GM23338 (cell line): ENCODE results near the gene USP6NL. TPM values are rescaled to one million over a fixed set of nuclear protein-coding genes. Genes with fewer than 3 reads are reported as not detected.

Source experiments
- ATAC-seq: fragments of 200-7000 bp; cut with Tn5 transposase; 3 replicates; pipeline ENCODE4 v1.9.1; 2020
- DNase-seq: peaks from one replicate; pipeline ENCODE4 v3.0.0-alpha.2; 2015; ENCODE audit warnings: low spot score
- H2AFZ ChIP-seq: fragments of 200-600 bp; sonication (generic); 2 replicates; pipeline ENCODE4 v1.8.0; 2016; ENCODE audit warnings: antibody characterized with exemption, mild to moderate bottlenecking, moderate library complexity
- H3F3A ChIP-seq: fragments of 200-600 bp; sonication (generic); replicated peaks from 2 replicates; pipeline ENCODE4 v1.8.0; 2017; ENCODE audit warnings: antibody characterized with exemption, mixed run types, low read depth
- H3K27ac ChIP-seq: fragments of 200-600 bp; sonication (generic); 2 replicates; pipeline ENCODE4 v1.6.1; 2016; ENCODE audit warnings: low read depth
- H3K27me3 ChIP-seq: fragments of 200-600 bp; sonication (generic); 2 replicates; pipeline ENCODE4 v1.8.0; 2016; ENCODE audit warnings: mild to moderate bottlenecking, mixed run types, moderate library complexity; ENCODE audit not compliant: insufficient read depth
- H3K36me3 ChIP-seq: fragments of 200-600 bp; sonication (generic); 2 replicates; pipeline ENCODE4 v1.8.0; 2016; ENCODE audit warnings: mild to moderate bottlenecking; ENCODE audit not compliant: insufficient read depth
- H3K4me1 ChIP-seq: fragments of 200-600 bp; sonication (generic); 2 replicates; pipeline ENCODE4 v1.8.0; 2016; ENCODE audit warnings: mild to moderate bottlenecking, moderate library complexity; ENCODE audit not compliant: insufficient read depth
- H3K4me2 ChIP-seq: fragments of 200-600 bp; sonication (generic); 2 replicates; pipeline ENCODE4 v1.7.1; 2017; ENCODE audit warnings: mixed run types
- H3K4me3 ChIP-seq: fragments of 200-600 bp; sonication (generic); 2 replicates; pipeline ENCODE4 v1.6.1; 2016; ENCODE audit warnings: mixed run types
- H3K79me2 ChIP-seq: fragments of 200-600 bp; sonication (generic); replicated peaks from 2 replicates; pipeline ENCODE4 v1.8.0; 2017; ENCODE audit warnings: mild to moderate bottlenecking; ENCODE audit not compliant: insufficient read depth
- H3K9me2 ChIP-seq: fragments of 200-600 bp; sonication (generic); 2 replicates; pipeline ENCODE4 v1.8.0; 2017; ENCODE audit not compliant: insufficient read depth
- H4K20me1 ChIP-seq: fragments of 200-600 bp; sonication (generic); replicated peaks from 2 replicates; pipeline ENCODE4 v1.8.0; 2017; ENCODE audit warnings: mild to moderate bottlenecking; ENCODE audit not compliant: insufficient read depth
- H3K27ac Mint-ChIP-seq: 2 replicates; pipeline ENCODE4 v1.8.0; 2020; ENCODE audit warnings: inconsistent platforms, mild to moderate bottlenecking, moderate library complexity, mixed read lengths
- H3K27me3 Mint-ChIP-seq: 3 replicates; pipeline ENCODE4 v1.8.0; 2022; ENCODE audit warnings: low read depth, mild to moderate bottlenecking, moderate library complexity, mixed read lengths, inconsistent platforms; ENCODE audit not compliant: insufficient read depth, poor library complexity
- H3K36me3 Mint-ChIP-seq: 3 replicates; pipeline ENCODE4 v1.8.0; 2021; ENCODE audit warnings: low read depth, mild to moderate bottlenecking, inconsistent platforms, moderate library complexity, mixed read lengths
- H3K4me1 Mint-ChIP-seq: 3 replicates; pipeline ENCODE4 v1.8.0; 2020; ENCODE audit warnings: mild to moderate bottlenecking, inconsistent platforms, mixed read lengths
- H3K4me3 Mint-ChIP-seq: 3 replicates; pipeline ENCODE4 v1.8.0; 2021; ENCODE audit warnings: moderate library complexity, mild to moderate bottlenecking, inconsistent platforms, mixed read lengths
- H3K9me3 Mint-ChIP-seq: 3 replicates; pipeline ENCODE4 v1.8.0; 2020; ENCODE audit warnings: moderate library complexity, mild to moderate bottlenecking, inconsistent platforms, mixed read lengths
- POLR2AphosphoS5 ChIP-seq: IDR thresholded peaks from 2 replicates; pipeline ENCODE4 v1.6.1; 2016; ENCODE audit warnings: antibody characterized with exemption, low read depth
- STAT1 ChIP-seq: IDR thresholded peaks from one replicate; pipeline ENCODE4 v1.6.1; 2016; ENCODE audit warnings: antibody characterized with exemption; ENCODE audit not compliant: unreplicated experiment
- ZNF331 ChIP-seq: fragments of 250-450 bp; sonication (Bioruptor Pico); IDR thresholded peaks from 2 replicates; pipeline ENCODE4 v1.5.0; 2020; ENCODE audit warnings: low read depth, mild to moderate bottlenecking, moderate library complexity
- polyA plus RNA-seq: library from polyadenylated mRNA; unstranded; fragments of >200 nt; fragmentation: Nextera tagmentation; extraction: Ambion mirVana; gene quantifications from 2 replicates; pipeline ENCODE4 v1.2.1, GENCODE V29; 2016
- total RNA-seq: library from RNA; depleted of rRNA; stranded (reverse); fragments of >200 nt; shearing (Covaris generic); gene quantifications from 2 replicates; pipeline ENCODE4 v1.2.3, GENCODE V29; 2014
- TF ChIP-seq, protein P1 (sequence below): fragments of 250-450 bp; sonication (Bioruptor Pico); IDR thresholded peaks from 2 replicates; pipeline ENCODE4 v1.5.0; 2020; ENCODE audit warnings: mild to moderate bottlenecking, moderate library complexity
- TF ChIP-seq, protein P2 (sequence below): IDR thresholded peaks from 2 replicates; pipeline ENCODE4 v1.6.1; 2016; ENCODE audit warnings: antibody characterized with exemption

The USP6NL gene
- total and polyA plus RNA-seq, 2 experiments from 2014 or later = 8.1 to 29.7 TPM

DNA sequence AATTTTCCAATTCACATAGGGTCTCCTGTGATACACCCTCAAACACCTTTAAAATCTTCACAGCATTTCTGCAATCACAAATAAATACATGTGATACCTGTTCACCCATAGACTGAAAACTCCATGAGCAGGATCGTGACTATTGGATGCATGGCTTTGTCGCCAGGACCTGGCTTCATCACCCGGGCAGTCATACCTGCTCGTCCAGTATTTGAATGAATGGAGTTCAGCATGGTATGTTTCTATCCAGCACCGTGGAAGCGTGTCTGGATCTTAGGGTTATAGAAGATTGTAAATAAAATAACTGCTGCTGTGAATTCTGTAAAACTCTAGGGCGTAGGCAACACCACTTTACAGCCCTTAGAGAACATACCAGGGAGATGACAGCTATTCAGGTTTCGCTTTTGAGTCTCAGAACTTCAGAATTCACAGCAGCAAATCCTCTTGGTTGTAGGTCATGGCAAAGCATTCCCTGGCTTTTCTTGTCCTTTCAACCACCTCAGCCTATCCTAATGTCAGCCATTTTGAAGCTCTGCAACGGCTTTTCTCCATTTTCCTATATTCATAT is 47.4 kb upstream of the USP6NL start (continued):
- TF ChIP-seq, protein P1, sequence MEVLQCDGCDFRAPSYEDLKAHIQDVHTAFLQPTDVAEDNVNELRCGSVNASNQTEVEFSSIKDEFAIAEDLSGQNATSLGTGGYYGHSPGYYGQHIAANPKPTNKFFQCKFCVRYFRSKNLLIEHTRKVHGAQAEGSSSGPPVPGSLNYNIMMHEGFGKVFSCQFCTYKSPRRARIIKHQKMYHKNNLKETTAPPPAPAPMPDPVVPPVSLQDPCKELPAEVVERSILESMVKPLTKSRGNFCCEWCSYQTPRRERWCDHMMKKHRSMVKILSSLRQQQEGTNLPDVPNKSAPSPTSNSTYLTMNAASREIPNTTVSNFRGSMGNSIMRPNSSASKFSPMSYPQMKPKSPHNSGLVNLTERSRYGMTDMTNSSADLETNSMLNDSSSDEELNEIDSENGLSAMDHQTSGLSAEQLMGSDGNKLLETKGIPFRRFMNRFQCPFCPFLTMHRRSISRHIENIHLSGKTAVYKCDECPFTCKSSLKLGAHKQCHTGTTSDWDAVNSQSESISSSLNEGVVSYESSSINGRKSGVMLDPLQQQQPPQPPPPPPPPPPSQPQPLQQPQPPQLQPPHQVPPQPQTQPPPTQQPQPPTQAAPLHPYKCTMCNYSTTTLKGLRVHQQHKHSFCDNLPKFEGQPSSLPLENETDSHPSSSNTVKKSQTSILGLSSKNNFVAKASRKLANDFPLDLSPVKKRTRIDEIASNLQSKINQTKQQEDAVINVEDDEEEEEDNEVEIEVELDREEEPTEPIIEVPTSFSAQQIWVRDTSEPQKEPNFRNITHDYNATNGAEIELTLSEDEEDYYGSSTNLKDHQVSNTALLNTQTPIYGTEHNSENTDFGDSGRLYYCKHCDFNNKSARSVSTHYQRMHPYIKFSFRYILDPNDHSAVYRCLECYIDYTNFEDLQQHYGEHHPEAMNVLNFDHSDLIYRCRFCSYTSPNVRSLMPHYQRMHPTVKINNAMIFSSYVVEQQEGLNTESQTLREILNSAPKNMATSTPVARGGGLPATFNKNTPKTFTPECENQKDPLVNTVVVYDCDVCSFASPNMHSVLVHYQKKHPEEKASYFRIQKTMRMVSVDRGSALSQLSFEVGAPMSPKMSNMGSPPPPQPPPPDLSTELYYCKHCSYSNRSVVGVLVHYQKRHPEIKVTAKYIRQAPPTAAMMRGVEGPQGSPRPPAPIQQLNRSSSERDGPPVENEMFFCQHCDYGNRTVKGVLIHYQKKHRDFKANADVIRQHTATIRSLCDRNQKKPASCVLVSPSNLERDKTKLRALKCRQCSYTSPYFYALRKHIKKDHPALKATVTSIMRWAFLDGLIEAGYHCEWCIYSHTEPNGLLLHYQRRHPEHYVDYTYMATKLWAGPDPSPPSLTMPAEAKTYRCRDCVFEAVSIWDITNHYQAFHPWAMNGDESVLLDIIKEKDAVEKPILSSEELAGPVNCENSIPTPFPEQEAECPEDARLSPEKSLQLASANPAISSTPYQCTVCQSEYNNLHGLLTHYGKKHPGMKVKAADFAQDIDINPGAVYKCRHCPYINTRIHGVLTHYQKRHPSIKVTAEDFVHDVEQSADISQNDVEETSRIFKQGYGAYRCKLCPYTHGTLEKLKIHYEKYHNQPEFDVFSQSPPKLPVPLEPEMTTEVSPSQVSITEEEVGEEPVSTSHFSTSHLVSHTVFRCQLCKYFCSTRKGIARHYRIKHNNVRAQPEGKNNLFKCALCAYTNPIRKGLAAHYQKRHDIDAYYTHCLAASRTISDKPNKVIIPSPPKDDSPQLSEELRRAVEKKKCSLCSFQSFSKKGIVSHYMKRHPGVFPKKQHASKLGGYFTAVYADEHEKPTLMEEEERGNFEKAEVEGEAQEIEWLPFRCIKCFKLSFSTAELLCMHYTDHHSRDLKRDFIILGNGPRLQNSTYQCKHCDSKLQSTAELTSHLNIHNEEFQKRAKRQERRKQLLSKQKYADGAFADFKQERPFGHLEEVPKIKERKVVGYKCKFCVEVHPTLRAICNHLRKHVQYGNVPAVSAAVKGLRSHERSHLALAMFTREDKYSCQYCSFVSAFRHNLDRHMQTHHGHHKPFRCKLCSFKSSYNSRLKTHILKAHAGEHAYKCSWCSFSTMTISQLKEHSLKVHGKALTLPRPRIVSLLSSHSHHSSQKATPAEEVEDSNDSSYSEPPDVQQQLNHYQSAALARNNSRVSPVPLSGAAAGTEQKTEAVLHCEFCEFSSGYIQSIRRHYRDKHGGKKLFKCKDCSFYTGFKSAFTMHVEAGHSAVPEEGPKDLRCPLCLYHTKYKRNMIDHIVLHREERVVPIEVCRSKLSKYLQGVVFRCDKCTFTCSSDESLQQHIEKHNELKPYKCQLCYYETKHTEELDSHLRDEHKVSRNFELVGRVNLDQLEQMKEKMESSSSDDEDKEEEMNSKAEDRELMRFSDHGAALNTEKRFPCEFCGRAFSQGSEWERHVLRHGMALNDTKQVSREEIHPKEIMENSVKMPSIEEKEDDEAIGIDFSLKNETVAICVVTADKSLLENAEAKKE = no peak
- TF ChIP-seq STAT1 = no peak

DNA sequence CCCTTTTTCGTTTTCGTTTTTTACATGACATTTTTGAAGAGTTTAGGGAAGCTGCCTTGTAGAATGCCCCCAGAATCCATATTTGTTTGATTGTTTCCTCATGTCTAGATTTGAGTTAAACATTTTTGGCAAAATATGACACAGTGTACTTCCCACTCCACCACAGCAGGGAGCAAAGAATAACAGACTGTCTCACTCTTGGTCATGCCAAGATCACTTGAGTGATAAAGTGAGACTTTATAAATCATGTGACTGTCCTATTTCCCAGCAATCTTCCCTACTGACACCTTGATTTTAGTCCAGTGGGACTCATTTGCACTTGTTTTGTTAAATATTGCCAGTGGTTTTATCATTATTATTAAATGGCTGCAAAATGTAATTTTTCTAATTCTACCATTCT is 44.4 kb upstream of the USP6NL start:
- no peaks in the 10 kb centered on the region for H3K36me3 ChIP-seq
- no peak for ATAC-seq
- DNase-seq = no peak
- no peaks in the 10 kb centered on the region for H3K9me2 ChIP-seq
- no peaks in the 10 kb centered on the region for H4K20me1 ChIP-seq
- no peak overlapping the region for H3K4me2 ChIP-seq
- TF ChIP-seq ZNF331 (CRISPR knock-in tag) (no peak), POLR2AphosphoS5 (no peak)
- TF ChIP-seq, protein P2, sequence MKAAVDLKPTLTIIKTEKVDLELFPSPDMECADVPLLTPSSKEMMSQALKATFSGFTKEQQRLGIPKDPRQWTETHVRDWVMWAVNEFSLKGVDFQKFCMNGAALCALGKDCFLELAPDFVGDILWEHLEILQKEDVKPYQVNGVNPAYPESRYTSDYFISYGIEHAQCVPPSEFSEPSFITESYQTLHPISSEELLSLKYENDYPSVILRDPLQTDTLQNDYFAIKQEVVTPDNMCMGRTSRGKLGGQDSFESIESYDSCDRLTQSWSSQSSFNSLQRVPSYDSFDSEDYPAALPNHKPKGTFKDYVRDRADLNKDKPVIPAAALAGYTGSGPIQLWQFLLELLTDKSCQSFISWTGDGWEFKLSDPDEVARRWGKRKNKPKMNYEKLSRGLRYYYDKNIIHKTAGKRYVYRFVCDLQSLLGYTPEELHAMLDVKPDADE = no peak
- no peak overlapping the region for H3K4me3 ChIP-seq
- H3K9me3 Mint-ChIP-seq = no peaks in the 10 kb centered on the region; the same call in 2 of the 3 replicates
- H3K79me2 ChIP-seq = no peaks in the 10 kb centered on the region
- H3K27me3 Mint-ChIP-seq = peaks cover 3% of the 10 kb centered on the region
- no peaks in the 10 kb centered on the region for H3K4me1 Mint-ChIP-seq
- H3K4me1 ChIP-seq = no peaks in the 10 kb centered on the region
- H2AFZ ChIP-seq = peak overlapping the region; percentile 9; the same call in 1 of the 2 replicates
- no peaks in the 10 kb centered on the region for H3F3A ChIP-seq
- no peaks in the 10 kb centered on the region for H3K36me3 Mint-ChIP-seq
- no peak overlapping the region for H3K4me3 Mint-ChIP-seq
- no peak overlapping the region for H3K27ac ChIP-seq
- no peaks in the 10 kb centered on the region for H3K27me3 ChIP-seq
- H3K27ac Mint-ChIP-seq = no peak overlapping the region
